ENCODE results near the gene TMCC1.

DNA sequence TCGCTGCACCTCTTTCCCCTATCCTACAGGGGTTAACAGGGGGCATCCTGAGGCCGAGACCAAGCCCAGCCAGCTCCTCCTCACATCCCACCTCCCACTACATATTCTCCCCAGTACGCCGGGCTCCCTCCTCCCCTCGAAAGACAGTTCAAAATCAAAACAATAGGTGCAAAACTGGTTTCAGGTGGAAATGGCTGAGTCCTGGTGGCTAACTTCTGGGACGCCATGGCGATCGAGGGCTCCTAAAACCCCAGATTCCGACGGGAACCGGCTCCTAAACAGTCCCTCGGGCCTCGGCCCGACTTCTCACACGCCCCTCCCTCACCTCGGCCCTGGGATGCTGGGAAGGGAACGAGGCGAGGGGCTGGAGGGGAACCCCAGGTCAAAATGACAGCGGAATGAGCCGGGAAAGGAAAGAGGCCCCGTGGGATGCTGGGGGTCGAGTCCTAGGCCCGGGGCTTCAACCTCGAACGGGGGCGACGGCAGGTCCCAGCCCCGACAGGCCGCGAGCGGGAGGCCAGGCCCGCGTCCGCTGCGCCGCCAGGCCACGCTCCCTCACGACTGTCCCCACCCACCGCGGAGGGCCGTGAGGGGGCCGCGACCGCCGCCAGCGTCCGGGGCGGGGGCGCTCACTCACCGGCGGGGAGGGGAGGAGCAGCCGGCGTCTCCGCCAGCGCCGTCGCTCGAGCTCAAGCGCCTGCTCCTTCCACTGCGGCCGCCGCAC is 492 bp downstream of the TMCC1 start:
- TF ChIP-seq TAF1 (IDR thresholded peaks at IDR 0.05; ENCODE audit: borderline replicate concordance, insufficient read depth, low read length): no peak
- TF ChIP-seq POLR2AphosphoS5 (IDR thresholded peaks at IDR 0.05; ENCODE audit: low read depth, low read length): no peak; the same call in 1 of the 2 replicates
- no peak for TF ChIP-seq FOXP2 (optimal IDR thresholded peaks at IDR 0.05; ENCODE audit: borderline replicate concordance, extremely low read depth, extremely low read length, insufficient read depth)
- TF ChIP-seq, protein P1, sequence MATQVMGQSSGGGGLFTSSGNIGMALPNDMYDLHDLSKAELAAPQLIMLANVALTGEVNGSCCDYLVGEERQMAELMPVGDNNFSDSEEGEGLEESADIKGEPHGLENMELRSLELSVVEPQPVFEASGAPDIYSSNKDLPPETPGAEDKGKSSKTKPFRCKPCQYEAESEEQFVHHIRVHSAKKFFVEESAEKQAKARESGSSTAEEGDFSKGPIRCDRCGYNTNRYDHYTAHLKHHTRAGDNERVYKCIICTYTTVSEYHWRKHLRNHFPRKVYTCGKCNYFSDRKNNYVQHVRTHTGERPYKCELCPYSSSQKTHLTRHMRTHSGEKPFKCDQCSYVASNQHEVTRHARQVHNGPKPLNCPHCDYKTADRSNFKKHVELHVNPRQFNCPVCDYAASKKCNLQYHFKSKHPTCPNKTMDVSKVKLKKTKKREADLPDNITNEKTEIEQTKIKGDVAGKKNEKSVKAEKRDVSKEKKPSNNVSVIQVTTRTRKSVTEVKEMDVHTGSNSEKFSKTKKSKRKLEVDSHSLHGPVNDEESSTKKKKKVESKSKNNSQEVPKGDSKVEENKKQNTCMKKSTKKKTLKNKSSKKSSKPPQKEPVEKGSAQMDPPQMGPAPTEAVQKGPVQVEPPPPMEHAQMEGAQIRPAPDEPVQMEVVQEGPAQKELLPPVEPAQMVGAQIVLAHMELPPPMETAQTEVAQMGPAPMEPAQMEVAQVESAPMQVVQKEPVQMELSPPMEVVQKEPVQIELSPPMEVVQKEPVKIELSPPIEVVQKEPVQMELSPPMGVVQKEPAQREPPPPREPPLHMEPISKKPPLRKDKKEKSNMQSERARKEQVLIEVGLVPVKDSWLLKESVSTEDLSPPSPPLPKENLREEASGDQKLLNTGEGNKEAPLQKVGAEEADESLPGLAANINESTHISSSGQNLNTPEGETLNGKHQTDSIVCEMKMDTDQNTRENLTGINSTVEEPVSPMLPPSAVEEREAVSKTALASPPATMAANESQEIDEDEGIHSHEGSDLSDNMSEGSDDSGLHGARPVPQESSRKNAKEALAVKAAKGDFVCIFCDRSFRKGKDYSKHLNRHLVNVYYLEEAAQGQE (IDR thresholded peaks at IDR 0.05; ENCODE audit: insufficient read depth in 1 of 2, low read depth in 2 of 2, low read length in 2 of 2): no peak
- TF ChIP-seq SIN3A (IDR thresholded peaks at IDR 0.05; ENCODE audit: borderline replicate concordance, insufficient read depth, low read length): no peak
